ENCODE data around the gene CCDC73.

DNA sequence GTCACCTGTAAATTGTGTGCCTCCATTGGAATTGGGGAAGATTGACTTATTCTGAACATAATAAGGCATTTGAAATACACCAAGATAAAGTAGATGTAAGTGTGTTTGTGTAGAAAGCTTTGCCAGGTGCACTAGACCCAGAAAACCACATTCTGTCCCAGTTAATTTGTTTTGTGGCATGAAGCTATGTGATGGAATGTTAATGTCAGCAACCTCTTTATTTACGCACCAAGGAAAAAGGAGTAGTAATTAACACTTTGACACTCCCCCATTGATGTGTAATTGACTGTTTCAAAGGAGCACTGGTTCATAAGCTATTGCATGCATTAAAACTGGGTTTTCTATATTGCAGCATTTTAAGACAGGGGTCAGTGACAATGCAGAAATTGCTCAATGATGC lies 196.5 kb downstream of the CCDC73 start:
- TF ChIP-seq SP1 (IDR thresholded peaks at IDR 0.05) (no peak), LEF1 (IDR thresholded peaks at IDR 0.05; ENCODE audit: borderline replicate concordance) (no peak), ZNF384 (IDR thresholded peaks at IDR 0.05) (no peak), FOXM1 (IDR thresholded peaks at IDR 0.05; ENCODE audit: borderline replicate concordance) (no peak)
